T-helper 1 cell treated with Interleukin-12 subunit alpha and Interleukin-12 subunit beta and Interleukin-4 antibody, amounts not matched to agents 30 μg/mL and 1 μg/mL, for 36 hours (primary cell): Measurements from ENCODE around the gene DGKE.

Source experiments
- H3K27ac Mint-ChIP-seq: one replicate; pipeline ENCODE4 v1.8.0; 2021; ENCODE audit warnings: mild to moderate bottlenecking, mixed read lengths
- H3K27me3 Mint-ChIP-seq: one replicate; pipeline ENCODE4 v1.8.0; 2021; ENCODE audit warnings: low read depth, mixed read lengths
- H3K36me3 Mint-ChIP-seq: one replicate; pipeline ENCODE4 v1.8.0; 2021; ENCODE audit warnings: low read depth, mixed read lengths
- H3K4me1 Mint-ChIP-seq: one replicate; pipeline ENCODE4 v1.8.0; 2021; ENCODE audit warnings: low read depth, mixed read lengths
- H3K4me3 Mint-ChIP-seq: one replicate; pipeline ENCODE4 v1.8.0; 2021; ENCODE audit warnings: mild to moderate bottlenecking, moderate library complexity, mixed read lengths
- H3K9me3 Mint-ChIP-seq: one replicate; pipeline ENCODE4 v1.8.0; 2021; ENCODE audit warnings: mixed read lengths

Gene DGKE

GRCh38 chr17:56849131-56849530, 15.2 kb downstream of the DGKE start:
- H3K9me3 Mint-ChIP-seq = no peaks in the 10 kb centered on the region
- peaks cover 39% of the 10 kb centered on the region for H3K36me3 Mint-ChIP-seq
- H3K27me3 Mint-ChIP-seq = no peaks in the 10 kb centered on the region
- no peak overlapping the region for H3K4me3 Mint-ChIP-seq
- no peaks in the 10 kb centered on the region for H3K4me1 Mint-ChIP-seq
- H3K27ac Mint-ChIP-seq = no peak overlapping the region

GRCh38 chr17:56850591-56850990, 16.6 kb downstream of the DGKE start:
- Mint-ChIP-seq H3K4me3 (no peak overlapping the region), H3K27ac (no peak overlapping the region), H3K27me3 (no peaks in the 10 kb centered on the region), H3K36me3 (peaks cover 39% of the 10 kb centered on the region), H3K4me1 (no peaks in the 10 kb centered on the region), H3K9me3 (no peaks in the 10 kb centered on the region)

- H3K27ac Mint-ChIP-seq = no peak overlapping the region
- H3K4me1 Mint-ChIP-seq = no peaks in the 10 kb centered on the region
- no peaks in the 10 kb centered on the region for H3K9me3 Mint-ChIP-seq
- H3K4me3 Mint-ChIP-seq = no peak overlapping the region
- H3K36me3 Mint-ChIP-seq = peaks cover 38% of the 10 kb centered on the region
- no peaks in the 10 kb centered on the region for H3K27me3 Mint-ChIP-seq
Observed at GRCh38 chr17:56851008-56851407, 17.1 kb downstream of the DGKE start.

- Mint-ChIP-seq H3K36me3 (peaks cover 24% of the 10 kb centered on the region), H3K9me3 (no peaks in the 10 kb centered on the region), H3K4me3 (no peak overlapping the region), H3K27ac (no peak overlapping the region), H3K27me3 (no peaks in the 10 kb centered on the region), H3K4me1 (no peaks in the 10 kb centered on the region)
Observed at GRCh38 chr17:56861899-56862298, 27.9 kb downstream of the DGKE start.

- Mint-ChIP-seq H3K9me3 (no peaks in the 10 kb centered on the region), H3K27ac (no peak overlapping the region), H3K4me3 (no peak overlapping the region), H3K27me3 (no peaks in the 10 kb centered on the region), H3K36me3 (peaks cover 19% of the 10 kb centered on the region), H3K4me1 (no peaks in the 10 kb centered on the region)
Observed at GRCh38 chr17:56863974-56864373, 30.0 kb downstream of the DGKE start.

- no peak overlapping the region for H3K27ac Mint-ChIP-seq
- H3K36me3 Mint-ChIP-seq = peaks cover 16% of the 10 kb centered on the region
- H3K9me3 Mint-ChIP-seq = no peaks in the 10 kb centered on the region
- H3K27me3 Mint-ChIP-seq = no peaks in the 10 kb centered on the region
- H3K4me3 Mint-ChIP-seq = no peak overlapping the region
- H3K4me1 Mint-ChIP-seq = peaks cover 4% of the 10 kb centered on the region
Observed at GRCh38 chr17:56866076-56866475, 32.1 kb downstream of the DGKE start.

GRCh38 chr17:56866496-56866895, 32.5 kb downstream of the DGKE start:
- Mint-ChIP-seq H3K9me3 (no peaks in the 10 kb centered on the region), H3K4me3 (no peak overlapping the region), H3K36me3 (peaks cover 13% of the 10 kb centered on the region), H3K27ac (no peak overlapping the region), H3K4me1 (peaks cover 4% of the 10 kb centered on the region), H3K27me3 (no peaks in the 10 kb centered on the region)

- H3K9me3 Mint-ChIP-seq = no peaks in the 10 kb centered on the region
- H3K27me3 Mint-ChIP-seq = no peaks in the 10 kb centered on the region
- H3K4me1 Mint-ChIP-seq = peaks cover 4% of the 10 kb centered on the region
- no peak overlapping the region for H3K4me3 Mint-ChIP-seq
- H3K27ac Mint-ChIP-seq = no peak overlapping the region
- peaks cover 5% of the 10 kb centered on the region for H3K36me3 Mint-ChIP-seq
Observed at GRCh38 chr17:56867948-56868376, 34.0 kb downstream of the DGKE start.

GRCh38 chr17:56868716-56869115, 34.8 kb downstream of the DGKE start:
- no peak overlapping the region for H3K4me3 Mint-ChIP-seq

GRCh38 chr17:56870081-56870651, 36.2 kb downstream of the DGKE start:
- no peaks in the 10 kb centered on the region for H3K9me3 Mint-ChIP-seq
- H3K27me3 Mint-ChIP-seq = peaks cover 5% of the 10 kb centered on the region
- no peaks in the 10 kb centered on the region for H3K36me3 Mint-ChIP-seq
- H3K4me3 Mint-ChIP-seq = no peak overlapping the region
- H3K27ac Mint-ChIP-seq = peak overlapping the region; percentile 67
- peaks cover 4% of the 10 kb centered on the region for H3K4me1 Mint-ChIP-seq

More at GRCh38 chr17:56868716-56869115, 34.8 kb downstream of the DGKE start:
- peaks cover 4% of the 10 kb centered on the region for H3K4me1 Mint-ChIP-seq
- H3K27me3 Mint-ChIP-seq = peaks cover under 1% of the 10 kb centered on the region
- H3K36me3 Mint-ChIP-seq = no peaks in the 10 kb centered on the region
- no peak overlapping the region for H3K27ac Mint-ChIP-seq
- no peaks in the 10 kb centered on the region for H3K9me3 Mint-ChIP-seq

GRCh38 chr17:56876766-56877179, 42.8 kb downstream of the DGKE start:
- no peaks in the 10 kb centered on the region for H3K36me3 Mint-ChIP-seq
- no peak overlapping the region for H3K27ac Mint-ChIP-seq
- no peaks in the 10 kb centered on the region for H3K4me1 Mint-ChIP-seq
- no peak overlapping the region for H3K4me3 Mint-ChIP-seq
- H3K9me3 Mint-ChIP-seq = no peaks in the 10 kb centered on the region
- peaks cover 11% of the 10 kb centered on the region for H3K27me3 Mint-ChIP-seq

GRCh38 chr17:56879280-56879679, 45.3 kb downstream of the DGKE start:
- Mint-ChIP-seq H3K4me1 (no peaks in the 10 kb centered on the region), H3K36me3 (no peaks in the 10 kb centered on the region), H3K27ac (no peak overlapping the region), H3K9me3 (no peaks in the 10 kb centered on the region), H3K4me3 (no peak overlapping the region), H3K27me3 (peaks cover 6% of the 10 kb centered on the region)

- Mint-ChIP-seq H3K9me3 (no peaks in the 10 kb centered on the region), H3K36me3 (no peaks in the 10 kb centered on the region), H3K27ac (no peak overlapping the region), H3K27me3 (peaks cover 6% of the 10 kb centered on the region), H3K4me1 (no peaks in the 10 kb centered on the region), H3K4me3 (no peak overlapping the region)
Observed at GRCh38 chr17:56880133-56880532, 46.2 kb downstream of the DGKE start.

GRCh38 chr17:56880571-56880970, 46.6 kb downstream of the DGKE start:
- Mint-ChIP-seq H3K27me3 (peaks cover 6% of the 10 kb centered on the region), H3K4me1 (peaks cover 2% of the 10 kb centered on the region), H3K9me3 (no peaks in the 10 kb centered on the region), H3K36me3 (peaks cover 3% of the 10 kb centered on the region), H3K27ac (no peak overlapping the region), H3K4me3 (no peak overlapping the region)

GRCh38 chr17:56881685-56882295, 47.8 kb downstream of the DGKE start:
- Mint-ChIP-seq H3K4me1 (peaks cover 2% of the 10 kb centered on the region), H3K4me3 (no peak overlapping the region), H3K27ac (no peak overlapping the region), H3K36me3 (peaks cover 10% of the 10 kb centered on the region), H3K9me3 (no peaks in the 10 kb centered on the region), H3K27me3 (peaks cover 6% of the 10 kb centered on the region)
